Esophagus muscularis mucosa (tissue), 3 donors: Measurements from ENCODE around the gene PIWIL1.

Experiments
- CTCF ChIP-seq, 3 experiments: fragments of 200-600 bp in 2 of 3; fragments of 450-650 bp in 1 of 3; sonication (generic) in 2 of 3; IDR thresholded peaks; one replicate each; pipeline ENCODE4 v1.5.1; 2017 to 2019; ENCODE audit warnings: antibody characterized with exemption in 3 of 3, mild to moderate bottlenecking in 2 of 3, moderate library complexity in 1 of 3
- POLR2A ChIP-seq: fragments of 450-650 bp; IDR thresholded peaks from one replicate; pipeline ENCODE4 v1.6.1; 2017; ENCODE audit warnings: antibody characterized with exemption, moderate library complexity, mild to moderate bottlenecking, low read depth

GRCh38 chr12:130362060-130362459 lies 24.4 kb downstream of the PIWIL1 start:
- TF ChIP-seq POLR2A = no peak
- TF ChIP-seq CTCF (IDR thresholded peaks at IDR 0.05) = no peak
